Central memory CD4-positive, alpha-beta T cell (primary cell): ENCODE measurements around the gene CDY1.
"Not testable (repeated sequence)": the region's sequence is repeated elsewhere in the genome, so short reads cannot be mapped to it uniquely, and the experiment has no call there.

Source experiments
- DNase-seq: peaks from one replicate; pipeline ENCODE4 v3.0.0; 2022
- total RNA-seq, 3 experiments: gene quantifications; one replicate each; lab custom pipeline; 2026; lab: John Stamatoyannopoulos, UW

The CDY1 gene
- 0 reads per million in 3 experiments for total RNA-seq

- not testable (repeated sequence) for DNase-seq
Measured at GRCh38 chrY:25621817-25622216, at the start of gene CDY1. Gene CDY1 (plus strand): TSS chrY:25622117. CDS start chrY:25622443, 326 bp downstream.

GRCh38 chrY:25593336-25593735 lies 28.6 kb upstream of the CDY1 start:
- not testable (repeated sequence) for DNase-seq

GRCh38 chrY:25620209-25620608 lies 1.7 kb upstream of the CDY1 start:
- not testable (repeated sequence) for DNase-seq

GRCh38 chrY:25626524-25626923 lies 4.6 kb downstream of the CDY1 start:
- not testable (repeated sequence) for DNase-seq

- not testable (repeated sequence) for DNase-seq
Measured at GRCh38 chrY:25630383-25631112, 8.6 kb downstream of the CDY1 start.

GRCh38 chrY:25639852-25640251 lies 17.9 kb downstream of the CDY1 start:
- DNase-seq: not testable (repeated sequence)

- DNase-seq: not testable (repeated sequence)
Measured at GRCh38 chrY:25643024-25643915, 21.4 kb downstream of the CDY1 start.
